Placental pericyte (primary cell): Measurements from ENCODE around the gene CSAD. TPM values are rescaled to one million over a fixed set of nuclear protein-coding genes. Genes with fewer than 3 reads are reported as not detected.

Source experiments
- small RNA-seq: library from RNA; depleted of rRNA; stranded (forward); fragments of <200 nt; gene quantifications from one replicate; pipeline ENCODE3, GENCODE V24; 2012; ENCODE audit warnings: low replicate concordance
- total RNA-seq: library from RNA; depleted of rRNA; stranded (reverse); fragments of >200 nt; gene quantifications from 2 replicates; pipeline ENCODE4 v1.2.3, GENCODE V29; 2012

The CSAD gene
- total RNA-seq, result 3.5 and 5.9 TPM in 2 replicates

GRCh38 chr12:53180220-53180930 is at the start of gene CSAD, which contains the start of gene ZNF740:
TSS of gene CSAD (minus strand) at chr12:53180925. CDS start at chr12:53173470, 7,455 bp downstream.
TSS of gene ZNF740 (plus strand) at chr12:53180722. CDS start at chr12:53181984, 1,262 bp downstream.

GRCh38 chr12:53207042-53207441 is 26.3 kb upstream of the CSAD start, which contains the start of gene ITGB7:
TSS of gene ITGB7 (minus strand) at chr12:53207251. CDS start at chr12:53200443, 6,808 bp downstream.

Small RNA genes lying within 50 kb of the gene (small RNA-seq; reads per million reads assigned to genes)
- gene HIGD1AP1, result not detected
- not detected for gene RNU6-333P

Other genes with a start within 250 kb of the CSAD start
- 1,776 and 1,872 TPM in 2 replicates for gene KRT18, start 231.8 kb downstream of the CSAD start, total RNA-seq
- 649 and 1,935 TPM in 2 replicates for gene EIF4B, start 174.5 kb downstream of the CSAD start, total RNA-seq
- gene TNS2, start 130.9 kb downstream of the CSAD start, total RNA-seq, result 33.7 and 50.1 TPM in 2 replicates
- 19.9 and 35.5 TPM in 2 replicates for gene SPRYD3, start 101.5 kb downstream of the CSAD start, total RNA-seq
- 160 and 250 TPM in 2 replicates for gene IGFBP6, start 83.3 kb downstream of the CSAD start, total RNA-seq
- gene SOAT2, start 77.4 kb downstream of the CSAD start, total RNA-seq, result not detected in 2 replicates
- 8.6 and 15.5 TPM in 2 replicates for gene ZNF740, start 203 bp downstream of the CSAD start, total RNA-seq
- gene ITGB7, start 26.3 kb upstream of the CSAD start, total RNA-seq, result under 0.01 and 0.29 TPM in 2 replicates
- gene RARG, start 51.3 kb upstream of the CSAD start, total RNA-seq, result 18.2 and 23.9 TPM in 2 replicates
- 0.66 and 19.0 TPM in 2 replicates for gene ESPL1, start 87.4 kb upstream of the CSAD start, total RNA-seq
- 180 and 363 TPM in 2 replicates for gene PFDN5, start 114.6 kb upstream of the CSAD start, total RNA-seq
- gene MYG1, start 118.8 kb upstream of the CSAD start, total RNA-seq, result 53.1 and 74.2 TPM in 2 replicates
- gene AAAS, start 140.7 kb upstream of the CSAD start, total RNA-seq, result 39.4 and 64.6 TPM in 2 replicates
- not detected in 2 replicates for gene SP7, start 155.4 kb upstream of the CSAD start, total RNA-seq
- gene SP1, start 199.3 kb upstream of the CSAD start, total RNA-seq, result 40.3 and 62.7 TPM in 2 replicates
- gene AMHR2, start 242.9 kb upstream of the CSAD start, total RNA-seq, result 0.44 TPM in 1 of 2 replicates, not detected in the other